Motor neuron (in vitro differentiated cells): ENCODE measurements around the gene CYTH3. TPM values are rescaled to one million over a fixed set of nuclear protein-coding genes. Genes with fewer than 3 reads are reported as not detected.

ENCODE experiments used
- ATAC-seq, 8 experiments: fragments of 200-7000 bp; cut with Tn5 transposase; replicated peaks in 6 of 8; 2 replicates each; pipeline ENCODE4 v1.8.0; 2021; ENCODE audit warnings: mild to moderate bottlenecking in 8 of 8, moderate library complexity in 8 of 8
- H3K27ac ChIP-seq, 2 donors: fragments of 250-450 bp; sonication (Bioruptor Pico); 2 replicates each; pipeline ENCODE4 v1.9.0; 2021; ENCODE audit warnings: antibody characterized with exemption in 2 of 2, mild to moderate bottlenecking in 2 of 2, moderate library complexity in 1 of 2
- H3K4me1 ChIP-seq, 2 donors: fragments of 250-450 bp; sonication (Bioruptor Pico); replicated peaks in 1 of 2; 2 replicates each; pipeline ENCODE4 v1.6.1; 2021; ENCODE audit warnings: antibody characterized with exemption in 2 of 2, mild to moderate bottlenecking in 2 of 2, moderate library complexity in 1 of 2
- H3K4me3 ChIP-seq, 5 donors: fragments of 250-450 bp; sonication (Bioruptor Pico); 2 replicates each; pipeline ENCODE4 v1.9.0; 2021; ENCODE audit warnings: antibody characterized with exemption in 5 of 5, mild to moderate bottlenecking in 5 of 5, moderate library complexity in 4 of 5
- WGBS, 10 experiments: fragments of 450-650 bp; shearing (Covaris generic); methylation state at CpG; one replicate each; pipeline ENCODE4 v1.0.0; 2022; 5-methylcytosine and 5-hydroxymethylcytosine counted together
- in situ Hi-C, 9 experiments: fragments of 400-800 bp; cut with MboI; loops; one replicate each; pipeline ENCODE4 v1.15.0; 2021; ENCODE audit warnings: low sequenced_read_pairs in 9 of 9, low pct_unique_long_range_greater_than_20kb in 2 of 9; ENCODE audit not compliant: unreplicated experiment in 9 of 9
- total RNA-seq, 8 experiments: library from RNA; unstranded; fragments of 300-600 nt; gene quantifications; 2 replicates each; pipeline versions ENCODE4 v1.2.3 to v1.2.4, GENCODE V29; 2022

The CYTH3 gene
- total RNA-seq, 8 experiments from 2014 or later = 7.6 to 20.0 (median 10.5) TPM

DNA sequence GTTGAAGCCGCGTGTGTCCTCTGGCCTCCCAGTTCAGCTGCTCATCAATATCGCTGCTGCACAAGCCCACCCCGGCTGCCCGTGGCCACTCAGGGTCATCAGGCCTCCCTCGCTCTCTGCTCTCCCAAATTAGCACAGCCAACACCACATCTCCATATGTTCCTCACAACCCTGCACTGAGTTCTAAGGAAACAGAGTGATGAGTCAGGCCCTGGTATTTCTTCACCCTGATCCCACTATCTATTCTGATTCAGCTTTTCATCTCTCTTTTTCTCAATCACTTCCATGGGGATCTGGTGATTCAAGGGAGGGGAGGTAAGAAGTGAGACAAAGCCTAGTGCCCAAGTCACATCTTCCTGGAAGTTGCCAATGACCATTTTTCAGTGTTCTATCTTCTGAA is 23.8 kb downstream of the CYTH3 start:
- peak in 4 of 8 experiments; percentile 32 to 97 (median 72) for ATAC-seq
- 50 to 100% (median 84%) methylated on average over 1 to 5 of the region's 6 CpGs; no CpG with 5 or more reads in 7 of the 10 experiments for WGBS, 10 experiments
- Histone ChIP-seq H3K4me3 (no peak overlapping the region), H3K27ac (no peak overlapping the region), H3K4me1 (peaks cover 0 to 4% of the 10 kb centered on the region in 2 donors)
- in situ Hi-C loops = no loop called here

DNA sequence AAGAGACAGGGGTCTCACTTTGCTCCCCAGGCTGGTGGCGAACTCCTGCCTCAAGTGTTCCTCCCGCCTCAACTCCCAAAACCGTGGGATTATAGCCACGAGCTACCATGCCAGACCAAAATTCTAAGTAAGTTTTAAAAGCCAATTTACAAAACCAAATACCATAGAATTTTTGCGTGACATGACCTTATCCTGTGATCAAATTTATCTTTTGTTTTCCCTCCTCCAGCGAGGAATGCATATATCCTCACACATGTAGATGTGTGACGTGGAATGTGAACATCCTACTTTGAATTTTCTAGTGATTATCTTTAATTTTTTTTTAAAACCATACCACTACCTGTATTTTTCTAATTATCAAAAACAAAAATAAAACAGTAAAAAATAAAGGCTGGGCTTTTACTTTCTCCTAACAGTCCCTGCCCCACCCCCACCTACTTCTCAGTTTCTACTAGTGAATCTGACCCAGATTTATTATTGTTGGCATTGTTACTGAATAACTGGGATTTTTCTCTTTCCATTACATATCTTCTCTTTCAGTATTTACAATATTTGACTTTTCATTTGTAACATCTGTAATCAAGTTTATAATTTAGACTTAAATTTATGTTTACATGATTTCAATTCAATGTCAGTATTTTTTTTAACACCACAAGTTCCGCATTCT is 26.0 kb downstream of the CYTH3 start:
- H3K27ac ChIP-seq = no peak overlapping the region
- no peaks in the 10 kb centered on the region for H3K4me1 ChIP-seq
- H3K4me3 ChIP-seq = no peak overlapping the region
- ATAC-seq = no peak
- in situ Hi-C loops = no loop called here
- 80 to 94% (median 92%) methylated on average over 3 to 8 of the region's 8 CpGs for WGBS, 10 experiments

DNA sequence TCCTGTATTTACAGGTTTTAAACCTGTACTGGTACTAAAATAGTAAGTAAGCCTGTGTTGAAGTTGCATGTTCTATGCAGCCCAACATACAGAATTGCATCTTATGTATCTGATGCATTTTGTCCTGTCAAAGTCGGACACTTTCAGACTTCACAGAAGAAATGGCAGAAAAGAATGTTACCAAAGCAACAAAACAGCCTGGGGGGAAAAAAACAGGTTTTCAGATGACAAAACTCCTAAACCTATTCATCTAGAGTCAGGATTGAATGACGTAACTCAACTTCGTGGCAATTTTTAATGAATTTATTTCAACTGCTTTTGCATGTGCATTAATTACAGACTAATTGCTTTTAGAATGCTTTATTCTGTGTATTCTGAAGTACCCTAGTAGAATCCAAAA is 28.4 kb downstream of the CYTH3 start:
- 59 to 97% (median 95%) methylated on average over 2 to 3 of the region's 3 CpGs; no CpG with 5 or more reads in 2 of the 10 experiments for WGBS, 10 experiments
- Histone ChIP-seq H3K4me3 (no peak overlapping the region), H3K27ac (no peak overlapping the region), H3K4me1 (no peaks in the 10 kb centered on the region)
- ATAC-seq = no peak
- in situ Hi-C loops = no loop called here

DNA sequence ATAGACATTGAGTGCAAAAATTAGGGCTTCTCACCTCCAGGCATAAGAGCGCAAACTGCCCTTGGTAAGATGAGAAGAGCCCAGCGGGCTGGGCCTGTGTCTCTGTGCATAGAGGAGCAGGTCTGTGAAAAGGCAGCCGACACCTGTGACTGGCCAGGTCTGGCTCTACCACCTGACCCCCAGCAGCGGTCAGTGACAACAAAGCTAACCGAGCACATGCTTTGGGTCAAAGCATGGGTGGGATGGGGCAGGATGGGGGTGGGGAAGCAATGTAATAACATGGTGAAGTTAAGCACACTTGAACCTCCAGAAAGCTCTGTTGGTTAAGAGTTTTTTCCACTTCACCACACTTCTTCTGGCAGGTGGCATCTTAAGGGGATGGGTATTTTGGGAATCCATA is 29.3 kb downstream of the CYTH3 start:
- H3K4me1 ChIP-seq = no peaks in the 10 kb centered on the region
- in situ Hi-C loops = no loop called here
- H3K27ac ChIP-seq = no peak overlapping the region
- 80 to 100% (median 100%) methylated on average over 1 to 2 of the region's 5 CpGs; no CpG with 5 or more reads in 5 of the 10 experiments for WGBS, 10 experiments
- ATAC-seq = no peak
- no peak overlapping the region for H3K4me3 ChIP-seq

DNA sequence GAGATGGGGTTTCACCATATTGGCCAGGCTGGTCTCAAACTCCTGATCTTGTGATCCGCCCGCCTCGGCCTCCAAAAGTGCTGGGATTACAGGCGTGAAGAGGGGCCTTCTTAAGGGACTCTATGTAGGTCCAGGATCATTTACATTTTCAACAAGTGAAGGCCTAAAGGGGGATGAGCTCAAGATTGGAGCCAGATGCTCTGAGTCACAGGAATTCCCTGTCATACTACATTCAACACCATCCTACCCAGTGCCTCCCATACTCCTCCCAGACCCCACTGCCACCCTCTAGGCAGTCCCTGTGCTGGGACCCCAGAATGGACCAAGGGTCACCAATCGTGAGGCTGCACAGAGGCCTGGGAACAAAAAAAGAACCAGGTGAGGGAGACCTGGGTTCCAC is 29.9 kb downstream of the CYTH3 start:
- WGBS, 10 experiments = 80 to 100% (median 86%) methylated on average over 1 to 2 of the region's 5 CpGs; no CpG with 5 or more reads in 5 of the 10 experiments
- H3K4me1 ChIP-seq = no peaks in the 10 kb centered on the region
- H3K27ac ChIP-seq = no peak overlapping the region
- in situ Hi-C loops = no loop called here
- no peak overlapping the region for H3K4me3 ChIP-seq
- peak in 2 of 8 experiments; percentile 57 to 84 for ATAC-seq

- Histone ChIP-seq H3K27ac (no peak overlapping the region), H3K4me3 (no peak overlapping the region), H3K4me1 (peaks cover 0 to 3% of the 10 kb centered on the region in 2 donors)
- in situ Hi-C loops = no loop called here
- 93 to 100% (median 100%) methylated on average over 1 to 4 of the region's 4 CpGs for WGBS, 10 experiments
- no peak for ATAC-seq
Observed at GRCh38 chr7:6241607-6241973, 30.8 kb downstream of the CYTH3 start.

DNA sequence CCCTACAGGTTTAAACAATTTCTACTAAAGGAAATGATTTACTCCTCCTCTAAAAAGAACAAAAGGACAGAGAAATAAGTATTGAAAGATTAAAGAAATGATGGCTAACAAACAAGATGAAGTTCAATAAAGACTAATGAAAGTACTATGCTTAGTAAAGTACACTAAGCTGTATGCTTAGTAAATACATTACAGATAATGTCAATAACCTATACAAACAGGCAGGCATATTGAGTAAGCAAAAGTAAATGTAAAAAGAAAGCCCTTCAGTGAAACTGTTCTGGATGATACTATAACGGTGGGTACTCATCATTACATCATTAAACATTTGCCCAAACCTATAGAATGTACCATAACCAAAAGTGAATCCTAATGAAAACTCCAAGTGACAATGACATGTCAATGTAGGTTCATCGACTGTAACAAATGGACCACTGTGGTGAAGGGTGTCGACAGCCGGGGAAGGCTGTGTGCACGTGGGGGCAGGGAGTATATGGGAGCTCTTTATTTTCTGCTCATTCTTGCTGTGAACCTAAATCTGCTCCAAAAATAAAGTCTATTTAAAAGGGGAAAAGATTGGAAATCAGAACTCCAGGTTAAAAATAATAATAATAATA is 34.0 kb downstream of the CYTH3 start:
- WGBS, 10 experiments = 50 to 97% (median 86%) methylated on average over 1 to 5 of the region's 5 CpGs; no CpG with 5 or more reads in 1 of the 10 experiments
- H3K4me3 ChIP-seq = no peak overlapping the region
- peaks cover 0 to 3% of the 10 kb centered on the region in 2 donors for H3K4me1 ChIP-seq
- in situ Hi-C loops = no loop called here
- no peak overlapping the region for H3K27ac ChIP-seq
- ATAC-seq = peak in 1 of 8 experiments; percentile 62

- WGBS, 10 experiments = 80 to 100% (median 94%) methylated on average over 1 to 3 of the region's 3 CpGs; no CpG with 5 or more reads in 2 of the 10 experiments
- H3K4me1 ChIP-seq = peaks cover 0 to 3% of the 10 kb centered on the region in 2 donors
- in situ Hi-C loops = no loop called here
- no peak overlapping the region for H3K4me3 ChIP-seq
- H3K27ac ChIP-seq = no peak overlapping the region
- no peak for ATAC-seq
Observed at GRCh38 chr7:6237730-6238129, 34.7 kb downstream of the CYTH3 start.

DNA sequence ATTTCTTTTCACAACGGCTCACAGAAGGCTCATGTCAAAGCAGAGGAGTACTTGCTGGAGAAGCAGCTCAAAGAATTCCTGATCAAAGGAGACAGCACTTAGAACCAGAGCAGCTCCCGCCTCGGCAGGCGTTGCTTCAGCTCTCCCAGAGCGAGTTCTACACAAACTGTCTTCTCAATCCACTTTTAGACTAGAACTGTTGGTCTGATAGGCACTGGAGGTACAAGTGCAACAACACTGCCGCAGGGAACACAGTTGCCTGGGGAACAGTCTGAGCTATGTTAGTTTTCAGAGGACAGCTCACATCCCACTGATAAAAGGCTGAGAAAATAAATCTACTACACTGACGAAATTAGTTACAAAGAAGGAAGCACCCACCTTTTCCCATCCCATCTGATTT is 35.4 kb downstream of the CYTH3 start:
- in situ Hi-C loops = no loop called here
- Histone ChIP-seq H3K27ac (no peak overlapping the region), H3K4me3 (no peak overlapping the region), H3K4me1 (peaks cover 0 to 3% of the 10 kb centered on the region in 2 donors)
- 0 to 100% (median 77%) methylated on average over 1 to 7 of the region's 7 CpGs; no CpG with 5 or more reads in 3 of the 10 experiments for WGBS, 10 experiments
- peak in 3 of 8 experiments; percentile 54 to 96 (median 66) for ATAC-seq

GRCh38 chr7:6235029-6235871 is 37.2 kb downstream of the CYTH3 start:
- WGBS, 10 experiments = 66 to 100% (median 95%) methylated on average over 2 to 15 of the region's 16 CpGs; no CpG with 5 or more reads in 1 of the 10 experiments
- H3K27ac ChIP-seq = no peak overlapping the region

GRCh38 chr7:6234384-6234783 is 38.0 kb downstream of the CYTH3 start:
- H3K27ac ChIP-seq = no peak overlapping the region
- no peak for ATAC-seq
- peaks cover 0 to 3% of the 10 kb centered on the region in 2 donors for H3K4me1 ChIP-seq
- no peak overlapping the region for H3K4me3 ChIP-seq
- in situ Hi-C loops = no loop called here
- 60 to 80% (median 75%) methylated on average over 1 to 2 of the region's 6 CpGs; no CpG with 5 or more reads in 7 of the 10 experiments for WGBS, 10 experiments

More at GRCh38 chr7:6235029-6235871, 37.2 kb downstream of the CYTH3 start:
- in situ Hi-C loops = no loop called here
- peaks cover 0 to 3% of the 10 kb centered on the region in 2 donors for H3K4me1 ChIP-seq
- H3K4me3 ChIP-seq = no peak overlapping the region
- ATAC-seq = no peak

- Histone ChIP-seq H3K27ac (no peak overlapping the region), H3K4me1 (peaks cover 13 to 15% of the 10 kb centered on the region in 2 donors), H3K4me3 (no peak overlapping the region)
- in situ Hi-C loops = no loop called here
- 80 to 100% (median 96%) methylated on average over 1 to 3 of the region's 8 CpGs; no CpG with 5 or more reads in 4 of the 10 experiments for WGBS, 10 experiments
- no peak for ATAC-seq
Observed at GRCh38 chr7:6232534-6232933, 39.9 kb downstream of the CYTH3 start.

GRCh38 chr7:6232116-6232515 is 40.3 kb downstream of the CYTH3 start:
- Histone ChIP-seq H3K27ac (no peak overlapping the region), H3K4me1 (peaks cover 17% of the 10 kb centered on the region in 2 donors), H3K4me3 (no peak overlapping the region)
- in situ Hi-C loops = no loop called here
- no peak for ATAC-seq
- WGBS, 10 experiments = 86 to 100% (median 100%) methylated on average over 1 to 2 of the region's 3 CpGs; no CpG with 5 or more reads in 4 of the 10 experiments
